Tibial nerve (tissue), 4 donors: ENCODE measurements around the gene PTER. TPM values are rescaled to one million over a fixed set of nuclear protein-coding genes. Genes with fewer than 3 reads are reported as not detected.

Source experiments
- DNase-seq, 2 donors: peaks; one replicate each; pipeline ENCODE4 v3.0.0-alpha.2; 2019; ENCODE audit warnings: low spot score in 2 of 2
- H3K27ac ChIP-seq, 4 donors: fragments of 200-600 bp; sonication (generic) in 3 of 4; one replicate each; pipeline ENCODE4 v1.5.1; 2017 to 2019; ENCODE audit warnings: mild to moderate bottlenecking in 1 of 4
- H3K27me3 ChIP-seq, 2 donors: fragments of 200-600 bp; sonication (generic) in 1 of 2; one replicate each; pipeline versions ENCODE4 v1.5.1 to v1.6.0; 2017 to 2019
- H3K36me3 ChIP-seq, 3 donors: fragments of 200-600 bp; sonication (generic); one replicate each; pipeline ENCODE4 v1.5.1; 2018 to 2019
- H3K4me1 ChIP-seq, 4 donors: fragments of 200-600 bp; sonication (generic) in 3 of 4; one replicate each; pipeline ENCODE4 v1.5.1; 2017 to 2019
- H3K4me3 ChIP-seq, 4 donors: fragments of 200-600 bp; sonication (generic) in 3 of 4; one replicate each; pipeline ENCODE4 v1.5.1; 2017 to 2019; ENCODE audit warnings: mild to moderate bottlenecking in 1 of 4, moderate library complexity in 1 of 4
- H3K9me3 ChIP-seq, 4 donors: fragments of 200-600 bp; sonication (generic) in 3 of 4; one replicate each; pipeline ENCODE4 v1.5.1; 2017 to 2019
- CTCF ChIP-seq, 5 experiments: fragments of 200-600 bp in 3 of 5; fragments of 450-650 bp in 2 of 5; sonication (generic) in 3 of 5; IDR thresholded peaks; one replicate each; pipeline ENCODE4 v1.5.1; 2016 to 2019; ENCODE audit warnings: antibody characterized with exemption in 5 of 5, mild to moderate bottlenecking in 3 of 5, moderate library complexity in 2 of 5
- EP300 ChIP-seq, 2 donors: sonication (generic); formaldehyde crosslinking; IDR thresholded peaks; one replicate each; pipeline ENCODE4 v1.6.1; 2017; ENCODE audit warnings: antibody characterized with exemption in 2 of 2, mild to moderate bottlenecking in 1 of 2
- POLR2A ChIP-seq, 2 donors: fragments of 450-650 bp; IDR thresholded peaks; one replicate each; pipeline ENCODE4 v1.6.1; 2017; ENCODE audit warnings: antibody characterized with exemption in 2 of 2, mild to moderate bottlenecking in 2 of 2, moderate library complexity in 2 of 2
- WGBS, 2 donors: methylation state at CpG; one replicate each; pipeline ENCODE4 v1.1.5; 2018; 5-methylcytosine and 5-hydroxymethylcytosine counted together
- total RNA-seq, 4 donors: library from RNA; depleted of rRNA; stranded (reverse); fragments of >200 nt; gene quantifications; one replicate each; pipeline ENCODE4 v1.1.0, GENCODE V29; 2016

Gene PTER
- total RNA-seq, 4 donors from 2014 or later: 4.9 to 26.4 (median 12.1) TPM

DNA sequence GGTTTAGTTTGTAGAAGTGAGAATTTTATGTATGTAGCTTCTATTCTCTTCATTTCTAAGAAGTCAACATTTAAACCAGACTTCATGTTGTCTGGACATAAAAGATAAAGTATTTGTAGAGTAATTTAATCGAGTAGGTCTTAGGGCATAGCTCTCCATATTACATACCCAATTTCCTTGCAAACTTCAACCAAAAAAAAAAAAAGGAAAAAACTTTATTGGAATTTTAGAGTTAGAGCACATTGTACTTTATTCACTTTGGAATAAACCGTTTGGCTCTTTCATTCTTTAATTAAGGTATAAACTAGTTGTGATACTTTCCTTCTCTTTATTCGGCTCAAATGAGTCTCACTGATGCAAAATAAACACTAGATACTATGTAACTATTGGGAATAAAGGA is 36.0 kb downstream of the PTER start:
- H3K4me3 ChIP-seq: no peak overlapping the region
- no peaks in the 10 kb centered on the region for H3K4me1 ChIP-seq
- no peaks in the 10 kb centered on the region for H3K27me3 ChIP-seq
- DNase-seq: no peak
- H3K9me3 ChIP-seq: no peaks in the 10 kb centered on the region
- H3K27ac ChIP-seq: no peak overlapping the region
- no peaks in the 10 kb centered on the region for H3K36me3 ChIP-seq
- TF ChIP-seq EP300 (IDR thresholded peaks at IDR 0.05): no peak
- no peak for TF ChIP-seq CTCF (IDR thresholded peaks at IDR 0.05)
- no peak for TF ChIP-seq POLR2A (IDR thresholded peaks at IDR 0.05)
- WGBS, 2 donors: 79 to 89% methylated on average over 3 of the region's 3 CpGs

GRCh38 chr10:16477757-16478156 is 40.9 kb downstream of the PTER start:
- Histone ChIP-seq H3K9me3 (no peaks in the 10 kb centered on the region), H3K36me3 (no peaks in the 10 kb centered on the region), H3K4me1 (no peaks in the 10 kb centered on the region), H3K4me3 (no peak overlapping the region), H3K27me3 (no peaks in the 10 kb centered on the region), H3K27ac (no peak overlapping the region)
- TF ChIP-seq CTCF (IDR thresholded peaks at IDR 0.05) (no peak), EP300 (IDR thresholded peaks at IDR 0.05) (no peak), POLR2A (IDR thresholded peaks at IDR 0.05) (no peak)
- no peak for DNase-seq
- 56 to 64% methylated on average over 1 of the region's 1 CpG for WGBS, 2 donors

- DNase-seq: no peak
- 81 to 92% methylated on average over 4 of the region's 4 CpGs for WGBS, 2 donors
- H3K9me3 ChIP-seq: no peaks in the 10 kb centered on the region
These were observed 42.0 kb downstream of the PTER start for GRCh38 chr10:16478801-16479200.

DNA sequence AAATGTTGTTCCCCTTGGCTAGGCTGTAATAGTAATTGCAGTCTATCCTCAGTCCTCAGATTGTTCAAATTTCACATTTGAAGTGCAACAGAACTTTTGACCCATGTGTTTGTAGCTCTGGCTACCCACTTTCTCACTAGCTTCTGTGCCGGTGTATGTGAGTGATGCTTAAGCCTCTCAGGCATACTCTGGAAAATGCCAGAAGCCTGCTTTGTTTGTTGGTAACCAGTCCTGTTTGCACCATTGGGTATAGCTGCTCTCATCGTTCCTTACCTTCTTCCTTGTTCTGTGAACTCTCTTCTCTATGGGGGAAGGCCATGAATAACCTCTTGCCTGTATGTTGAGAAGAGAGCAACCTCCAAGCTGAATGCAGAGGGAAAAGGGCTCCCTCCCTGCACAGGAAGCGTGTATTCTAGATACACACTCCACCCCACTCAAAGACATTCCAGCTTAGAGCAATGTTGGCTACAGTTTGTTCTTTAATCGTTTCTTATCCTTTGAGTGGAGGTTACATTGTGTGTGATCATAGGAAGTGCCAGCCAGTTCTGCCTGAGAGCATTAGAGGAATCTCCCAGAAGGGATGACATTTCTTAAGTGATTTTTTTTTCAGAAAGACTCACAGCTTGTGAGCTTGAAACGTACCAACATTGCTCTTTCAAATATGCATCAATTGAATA is 44.4 kb downstream of the PTER start:
- Histone ChIP-seq H3K4me1 (no peaks in the 10 kb centered on the region), H3K27me3 (no peaks in the 10 kb centered on the region), H3K4me3 (no peak overlapping the region), H3K27ac (no peak overlapping the region), H3K36me3 (peaks cover 0 to under 1% (median 0%) of the 10 kb centered on the region in 3 donors), H3K9me3 (no peaks in the 10 kb centered on the region)
- no peak for DNase-seq
- WGBS, 2 donors: 59 to 61% methylated on average over 5 of the region's 5 CpGs
- TF ChIP-seq CTCF (IDR thresholded peaks at IDR 0.05): no peak
- TF ChIP-seq POLR2A (IDR thresholded peaks at IDR 0.05): no peak
- TF ChIP-seq EP300 (IDR thresholded peaks at IDR 0.05): no peak

More at GRCh38 chr10:16478801-16479200, 42.0 kb downstream of the PTER start:
- no peaks in the 10 kb centered on the region for H3K4me1 ChIP-seq
- no peak overlapping the region for H3K4me3 ChIP-seq
- TF ChIP-seq EP300 (IDR thresholded peaks at IDR 0.05) (no peak), CTCF (IDR thresholded peaks at IDR 0.05) (no peak), POLR2A (IDR thresholded peaks at IDR 0.05) (no peak)
- H3K27me3 ChIP-seq: no peaks in the 10 kb centered on the region
- H3K27ac ChIP-seq: no peak overlapping the region
- no peaks in the 10 kb centered on the region for H3K36me3 ChIP-seq

- H3K27ac ChIP-seq: no peak overlapping the region
- no peaks in the 10 kb centered on the region for H3K9me3 ChIP-seq
- no peak for TF ChIP-seq CTCF (IDR thresholded peaks at IDR 0.05)
- TF ChIP-seq POLR2A (IDR thresholded peaks at IDR 0.05): no peak
- TF ChIP-seq EP300 (IDR thresholded peaks at IDR 0.05): no peak
- H3K27me3 ChIP-seq: no peaks in the 10 kb centered on the region
- peaks cover 0 to 23% (median 0%) of the 10 kb centered on the region in 3 donors for H3K36me3 ChIP-seq
- no peak for DNase-seq
- 87 to 89% methylated on average over 11 of the region's 11 CpGs for WGBS, 2 donors
- H3K4me3 ChIP-seq: no peak overlapping the region
- H3K4me1 ChIP-seq: no peaks in the 10 kb centered on the region
These were observed 46.6 kb downstream of the PTER start for GRCh38 chr10:16483241-16483917.
